Measurements from ENCODE around the gene FUT6. TPM values are rescaled to one million over a fixed set of nuclear protein-coding genes. Genes with fewer than 3 reads are reported as not detected.

The FUT6 gene
- total RNA-seq, 1 donor from 2014 or later: not detected

- peak overlapping the region; percentile 51 for H3K4me3 Mint-ChIP-seq
- DNase-seq (ENCODE audit: low spot score in 2 of 2, unreplicated experiment in 2 of 2): peak; percentile 61 to 82
- no peak overlapping the region for H3K27ac Mint-ChIP-seq
- no peaks in the 10 kb centered on the region for H3K9me3 Mint-ChIP-seq
- peak; percentile 79 for TF ChIP-seq CTCF (IDR thresholded peaks at IDR 0.05; ENCODE audit: unreplicated experiment)
- H3K4me1 Mint-ChIP-seq: peaks cover 20% of the 10 kb centered on the region
- H3K36me3 Mint-ChIP-seq: no peaks in the 10 kb centered on the region
- peaks cover 46% of the 10 kb centered on the region for H3K27me3 Mint-ChIP-seq (ENCODE audit: low read depth)
Measured at GRCh38 chr19:5805462-5806132, 33.9 kb downstream of the FUT6 start.

- no peak for DNase-seq (ENCODE audit: low spot score in 2 of 2, unreplicated experiment in 2 of 2)
- H3K27me3 Mint-ChIP-seq (ENCODE audit: low read depth): peaks cover 46% of the 10 kb centered on the region
Measured at GRCh38 chr19:5804516-5805461, 34.7 kb downstream of the FUT6 start, which contains the start of gene NRTN. TSS of gene NRTN (plus strand) at chr19:5805067. CDS start at chr19:5824166, 19,099 bp downstream.

GRCh38 chr19:5803752-5804515, 35.6 kb downstream of the FUT6 start:
- Mint-ChIP-seq H3K27ac (peak overlapping the region; percentile 64), H3K36me3 (no peaks in the 10 kb centered on the region), H3K4me3 (peak overlapping the region; percentile 60), H3K27me3 (ENCODE audit: low read depth) (peaks cover 47% of the 10 kb centered on the region), H3K9me3 (no peaks in the 10 kb centered on the region), H3K4me1 (peaks cover 20% of the 10 kb centered on the region)
- DNase-seq (ENCODE audit: low spot score in 2 of 2, unreplicated experiment in 2 of 2): peak; percentile 89 to 98
- TF ChIP-seq CTCF (IDR thresholded peaks at IDR 0.05; ENCODE audit: unreplicated experiment): peak; percentile 78

More at GRCh38 chr19:5804516-5805461, 34.7 kb downstream of the FUT6 start, which contains the start of gene NRTN:
- Mint-ChIP-seq H3K9me3 (no peaks in the 10 kb centered on the region), H3K4me1 (peaks cover 20% of the 10 kb centered on the region), H3K36me3 (no peaks in the 10 kb centered on the region), H3K4me3 (peak within 1 kb of the TSS; percentile 60), H3K27ac (peak within 1 kb of the TSS; percentile 50)
- no peak for TF ChIP-seq CTCF (IDR thresholded peaks at IDR 0.05; ENCODE audit: unreplicated experiment)

- peaks cover 47% of the 10 kb centered on the region for H3K27me3 Mint-ChIP-seq (ENCODE audit: low read depth)
- peak overlapping the region; percentile 64 for H3K27ac Mint-ChIP-seq
- H3K9me3 Mint-ChIP-seq: no peaks in the 10 kb centered on the region
- peaks cover 20% of the 10 kb centered on the region for H3K4me1 Mint-ChIP-seq
- DNase-seq (ENCODE audit: low spot score in 2 of 2, unreplicated experiment in 2 of 2): no peak
- no peaks in the 10 kb centered on the region for H3K36me3 Mint-ChIP-seq
- H3K4me3 Mint-ChIP-seq: peak overlapping the region; percentile 60
- TF ChIP-seq CTCF (IDR thresholded peaks at IDR 0.05; ENCODE audit: unreplicated experiment): no peak
Measured at GRCh38 chr19:5803441-5803751, 36.1 kb downstream of the FUT6 start.
